Activated naive CD8-positive, alpha-beta T cell treated with anti-CD3 and anti-CD28 coated beads for 36 hours (primary cell): ENCODE results near the gene SPTA1. TPM values are rescaled to one million over a fixed set of nuclear protein-coding genes. Genes with fewer than 3 reads are reported as not detected.

Experiments used
- DNase-seq: peaks from one replicate; pipeline ENCODE4 v3.0.0; 2021
- H3K27ac Mint-ChIP-seq: one replicate; pipeline ENCODE4 v1.8.0; 2022; ENCODE audit warnings: mild to moderate bottlenecking, moderate library complexity, mixed read lengths
- H3K27me3 Mint-ChIP-seq: one replicate; pipeline ENCODE4 v1.8.0; 2022; ENCODE audit warnings: mild to moderate bottlenecking, mixed read lengths
- H3K36me3 Mint-ChIP-seq: one replicate; pipeline ENCODE4 v1.8.0; 2021; ENCODE audit warnings: mild to moderate bottlenecking, mixed read lengths
- H3K4me1 Mint-ChIP-seq: one replicate; pipeline ENCODE4 v1.8.0; 2021; ENCODE audit warnings: mixed read lengths
- H3K4me3 Mint-ChIP-seq: one replicate; pipeline ENCODE4 v1.8.0; 2022; ENCODE audit warnings: mild to moderate bottlenecking, moderate library complexity, mixed read lengths
- H3K9me3 Mint-ChIP-seq: one replicate; pipeline ENCODE4 v1.8.0; 2022; ENCODE audit warnings: mixed read lengths
- total RNA-seq, 2 experiments: library from RNA; stranded (reverse); gene quantifications; one replicate each; pipeline ENCODE4 v1.2.3, GENCODE V29; 2021

The SPTA1 gene
- total RNA-seq, 2 experiments from 2014 or later: not detected

DNA sequence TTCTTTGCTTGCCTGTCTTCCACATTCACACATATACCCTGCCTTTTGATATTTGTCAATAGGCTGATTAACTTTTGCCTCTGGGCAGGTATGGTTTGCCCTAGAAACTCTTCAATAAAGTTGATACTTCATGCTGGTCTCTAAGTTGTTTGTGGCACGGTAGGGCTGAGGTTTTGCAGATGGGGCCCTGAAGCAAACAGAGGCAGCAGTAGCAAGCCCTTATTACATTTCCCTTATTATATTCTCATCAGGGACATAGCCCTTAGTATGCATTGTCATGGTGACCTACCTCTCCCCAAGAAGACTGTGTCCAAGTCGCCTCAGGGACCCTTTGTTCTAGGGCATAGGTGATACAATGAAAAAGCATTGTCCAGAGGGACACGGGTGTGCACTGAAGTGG, 116.0 kb downstream of the SPTA1 start, which contains the start of gene OR6P1:
TSS of gene OR6P1 (minus strand) at position 101 of the 400 bp plus-strand sequence. CDS start 6,976 bp downstream, outside the sequence.
- no peaks in the 10 kb centered on the region for H3K36me3 Mint-ChIP-seq

DNA sequence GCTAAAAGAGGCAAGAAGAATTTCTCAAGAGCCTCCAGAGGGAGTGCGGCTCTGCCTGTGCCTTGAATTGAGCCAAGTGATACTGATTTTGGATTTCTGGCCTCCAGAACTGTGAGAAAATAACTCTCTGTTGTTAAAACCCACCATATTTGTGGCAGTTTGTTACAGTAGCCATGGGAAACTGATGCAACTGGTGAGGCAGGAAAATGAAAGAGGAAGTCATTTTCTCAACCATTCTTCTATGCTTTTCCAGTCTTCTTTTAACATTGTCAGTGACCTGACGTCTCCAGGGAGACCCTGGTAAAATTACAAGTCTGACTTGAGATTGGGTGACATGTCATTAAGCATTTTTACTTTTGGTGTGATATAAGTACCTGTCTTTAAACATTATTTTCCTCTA, 121.9 kb downstream of the SPTA1 start:
- no peaks in the 10 kb centered on the region for H3K9me3 Mint-ChIP-seq
- no peak for DNase-seq
- H3K36me3 Mint-ChIP-seq: no peaks in the 10 kb centered on the region
- H3K27me3 Mint-ChIP-seq: peaks cover 16% of the 10 kb centered on the region
- no peak overlapping the region for H3K4me3 Mint-ChIP-seq
- no peak overlapping the region for H3K27ac Mint-ChIP-seq
- no peaks in the 10 kb centered on the region for H3K4me1 Mint-ChIP-seq

More for the DNA sequence above, 116.0 kb downstream of the SPTA1 start, which contains the start of gene OR6P1:
- Mint-ChIP-seq H3K4me3 (no peak within 1 kb of the TSS), H3K4me1 (no peaks in the 10 kb centered on the region), H3K27ac (no peak within 1 kb of the TSS), H3K9me3 (no peaks in the 10 kb centered on the region), H3K27me3 (peaks cover 14% of the 10 kb centered on the region)
- no peak for DNase-seq

DNA sequence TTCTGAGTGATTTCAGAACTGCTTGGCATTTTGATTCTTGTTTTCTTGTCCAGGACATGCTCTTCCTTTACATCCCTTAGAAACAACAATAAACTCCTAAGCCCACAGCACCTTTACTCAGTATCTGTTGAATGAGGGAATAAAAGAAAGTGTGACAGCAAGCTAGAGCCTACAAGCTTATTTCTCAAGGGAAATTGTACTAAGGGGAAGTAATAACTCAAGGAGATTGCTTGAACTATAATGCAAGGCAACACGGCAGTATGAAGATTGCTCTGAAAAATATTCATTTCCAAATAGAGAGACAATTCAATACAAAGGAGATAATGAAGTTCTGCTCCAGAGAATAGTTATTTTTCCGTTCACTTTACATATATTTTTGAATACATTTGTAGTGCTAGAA, 122.7 kb downstream of the SPTA1 start:
- Mint-ChIP-seq H3K4me1 (no peaks in the 10 kb centered on the region), H3K4me3 (no peak overlapping the region), H3K36me3 (no peaks in the 10 kb centered on the region), H3K9me3 (no peaks in the 10 kb centered on the region), H3K27ac (no peak overlapping the region), H3K27me3 (peaks cover 16% of the 10 kb centered on the region)
- DNase-seq: no peak

Other genes starting within 250 kb of the SPTA1 start
- not detected for gene OR10K1, start 224.9 kb downstream of the SPTA1 start, total RNA-seq
- gene OR10R2, start 214.5 kb downstream of the SPTA1 start, total RNA-seq: not detected
- gene OR6Y1, start 132.3 kb downstream of the SPTA1 start, total RNA-seq: not detected
- gene OR6P1, start 116.1 kb downstream of the SPTA1 start, total RNA-seq: not detected
- not detected for gene OR10X1, start 106.8 kb downstream of the SPTA1 start, total RNA-seq
- gene OR10Z1, start 81.4 kb downstream of the SPTA1 start, total RNA-seq: not detected
- gene OR6K2, start 13.9 kb upstream of the SPTA1 start, total RNA-seq: not detected
- not detected for gene OR6K3, start 34.0 kb upstream of the SPTA1 start, total RNA-seq
- gene OR6K6, start 68.0 kb upstream of the SPTA1 start, total RNA-seq: not detected
- not detected for gene OR6N1, start 85.5 kb upstream of the SPTA1 start, total RNA-seq
- not detected for gene OR6N2, start 94.5 kb upstream of the SPTA1 start, total RNA-seq
- under 1 TPM in 1 of 2 experiments, not detected in 1; 0.20 TPM for gene MNDA, start 144.6 kb upstream of the SPTA1 start, total RNA-seq
- gene PYHIN1, start 244.8 kb upstream of the SPTA1 start, total RNA-seq: 1 to 10 TPM; 1.4 to 1.6 TPM